B cell (primary cell): ENCODE data around the gene SYNE2. TPM values are rescaled to one million over a fixed set of nuclear protein-coding genes. Genes with fewer than 3 reads are reported as not detected.

Experiments used
- ATAC-seq: fragments of 200-7000 bp; cut with Tn5 transposase; one replicate; pipeline ENCODE4 v1.10.0; 2021; ENCODE audit warnings: low read depth, mild to moderate bottlenecking, moderate number of reproducible peaks, moderate library complexity
- CTCF ChIA-PET: fragments of 350-600 bp; sonication (Branson Sonifier 250); formaldehyde crosslinking; loops from one replicate; lab custom pipeline; 2021; ENCODE audit warnings: antibody characterized with exemption, inconsistent platforms; lab: Charles Lee
- POLR2A ChIA-PET: fragments of 350-600 bp; sonication (Branson Sonifier 250); formaldehyde crosslinking; loops from one replicate; lab custom pipeline; 2021; ENCODE audit warnings: antibody characterized with exemption; lab: Charles Lee
- DNase-seq: peaks from one replicate; pipeline ENCODE4 v3.0.0; 2013
- H2AFZ ChIP-seq: 2 replicates; pipeline ENCODE4 v1.6.1; 2012; ENCODE audit warnings: mild to moderate bottlenecking, low read depth, low read length; ENCODE audit not compliant: insufficient read depth, poor library complexity, severe bottlenecking
- H3K27ac ChIP-seq, 2 donors: 1 replicate in 1 of 2; 2 replicates in 1 of 2; pipeline ENCODE4 v1.5.1; 2012 to 2013; ENCODE audit warnings: low read length in 2 of 2, mild to moderate bottlenecking in 2 of 2, moderate library complexity in 1 of 2
- H3K27me3 ChIP-seq, 4 experiments: fragments of 200-600 bp in 1 of 4; sonication (generic) in 1 of 4; replicated peaks in 1 of 4; 1 replicate in 2 of 4; 2 replicates in 2 of 4; pipeline versions ENCODE4 v1.6.1 to v1.7.0; 2013 to 2016; ENCODE audit warnings: low read length in 3 of 4, mild to moderate bottlenecking in 2 of 4, mixed read lengths in 1 of 4, moderate library complexity in 1 of 4; ENCODE audit not compliant: insufficient read depth in 4 of 4, control insufficient read depth in 3 of 4; ENCODE audit errors: control extremely low read depth in 1 of 4
- H3K36me3 ChIP-seq, 2 experiments: replicated peaks in 1 of 2; 1 replicate in 1 of 2; 2 replicates in 1 of 2; pipeline versions ENCODE4 v1.6.1 to v1.7.1; 2013; ENCODE audit warnings: low read length in 1 of 2; ENCODE audit not compliant: insufficient read depth in 2 of 2, control insufficient read depth in 1 of 2; ENCODE audit errors: control extremely low read depth in 1 of 2, extremely low read depth in 1 of 2
- H3K4me1 ChIP-seq, 2 donors: fragments of 200-600 bp in 1 of 2; sonication (generic) in 1 of 2; 1 replicate in 1 of 2; 2 replicates in 1 of 2; pipeline versions ENCODE4 v1.5.1 to v1.6.1; 2013 to 2017; ENCODE audit warnings: low read length in 2 of 2; ENCODE audit not compliant: control insufficient read depth in 2 of 2, insufficient read depth in 2 of 2
- H3K4me2 ChIP-seq: replicated peaks from 2 replicates; pipeline ENCODE3; 2012; ENCODE audit warnings: mild to moderate bottlenecking, low read depth, low read length; ENCODE audit not compliant: poor library complexity, severe bottlenecking
- H3K4me3 ChIP-seq, 5 experiments: fragments of 200-600 bp in 1 of 5; sonication (generic) in 1 of 5; 1 replicate in 3 of 5; 2 replicates in 2 of 5; pipeline versions ENCODE4 v1.5.1 to v1.7.0; 2011 to 2016; ENCODE audit warnings: low read length in 4 of 5, mild to moderate bottlenecking in 4 of 5, low read depth in 2 of 5, control low read depth in 1 of 5, moderate library complexity in 1 of 5; ENCODE audit not compliant: insufficient read depth in 1 of 5; ENCODE audit errors: control extremely low read depth in 1 of 5, extremely low read depth in 1 of 5
- H3K79me2 ChIP-seq: fragments of 200-600 bp; sonication (generic); one replicate; pipeline ENCODE4 v1.6.0; 2016; ENCODE audit warnings: low read length; ENCODE audit not compliant: control insufficient read depth, insufficient read depth
- H3K9ac ChIP-seq: fragments of 200-600 bp; sonication (generic); 2 replicates; pipeline ENCODE4 v1.6.1; 2017; ENCODE audit warnings: mild to moderate bottlenecking, low read length, moderate library complexity
- H3K9me3 ChIP-seq, 3 donors: one replicate each; pipeline versions ENCODE4 v1.6.1 to v1.7.1; 2013; ENCODE audit warnings: low read length in 2 of 3; ENCODE audit not compliant: control insufficient read depth in 2 of 3, insufficient read depth in 1 of 3; ENCODE audit errors: control extremely low read depth in 1 of 3
- H4K20me1 ChIP-seq: 2 replicates; pipeline ENCODE4 v1.6.0; 2012; ENCODE audit warnings: mild to moderate bottlenecking, low read length; ENCODE audit not compliant: insufficient read depth, control insufficient read depth, poor library complexity, severe bottlenecking
- H3K27ac Mint-ChIP-seq: one replicate; pipeline ENCODE4 v1.8.0; 2021; ENCODE audit warnings: mixed read lengths
- H3K27me3 Mint-ChIP-seq: one replicate; pipeline ENCODE4 v1.8.0; 2021; ENCODE audit warnings: mixed read lengths
- H3K4me1 Mint-ChIP-seq: one replicate; pipeline ENCODE4 v1.8.0; 2021; ENCODE audit warnings: mixed read lengths
- H3K4me3 Mint-ChIP-seq: one replicate; pipeline ENCODE4 v1.8.0; 2021; ENCODE audit warnings: mixed read lengths
- H3K9me3 Mint-ChIP-seq: one replicate; pipeline ENCODE4 v1.8.0; 2022; ENCODE audit warnings: mixed read lengths; ENCODE audit not compliant: insufficient read depth
- CTCF ChIP-seq: fragments of 200-600 bp; IDR thresholded peaks from one replicate; pipeline ENCODE4 v1.8.0; 2022; ENCODE audit warnings: antibody characterized with exemption, mild to moderate bottlenecking
- EZH2 ChIP-seq: IDR thresholded peaks from 2 replicates; pipeline ENCODE4 v1.6.1; 2012; ENCODE audit warnings: borderline replicate concordance, low read depth, mild to moderate bottlenecking, moderate library complexity, low read length; ENCODE audit not compliant: insufficient read depth, poor library complexity, severe bottlenecking
- WGBS: methylation state at CpG from one replicate; pipeline ENCODE4 v1.1.5; 2013; ENCODE audit warnings: missing lambda C conversion rate; ENCODE audit not compliant: insufficient coverage; 5-methylcytosine and 5-hydroxymethylcytosine counted together
- intact Hi-C: fragments of 100-400 bp; cut with micrococcal nuclease; formaldehyde crosslinking; loops from one replicate; pipeline ENCODE4 v1.10.0; 2022
- polyA plus RNA-seq: library from polyadenylated mRNA; depleted of rRNA; stranded (reverse); fragments of >200 nt; gene quantifications from 2 replicates; pipeline ENCODE4 v1.2.3, GENCODE V29; 2012
- total RNA-seq, 2 donors: library from RNA; stranded (reverse); fragments of 120-200 nt in 1 of 2; gene quantifications; 1 replicate in 1 of 2; 2 replicates in 1 of 2; pipeline versions ENCODE4 v1.2.3 to v1.2.4, GENCODE V29; 2013 to 2022

SYNE2 gene
- total and polyA plus RNA-seq, 2 donors (not counting 1 experiment from before 2014, with no cell fraction given): 39.5 to 105 TPM

GRCh38 chr14:64080452-64080851 is 227.6 kb downstream of the SYNE2 start:
- ATAC-seq: no peak
- Histone ChIP-seq H3K79me2 (no peaks in the 10 kb centered on the region), H3K4me3 (no peak overlapping the region), H3K9me3 (no peaks in the 10 kb centered on the region), H3K9ac (no peak overlapping the region), H2AFZ (no peak overlapping the region), H3K4me2 (no peak overlapping the region), H3K27me3 (no peaks in the 10 kb centered on the region), H4K20me1 (no peaks in the 10 kb centered on the region), H3K27ac (no peak overlapping the region), H3K36me3 (peaks cover 6 to 14% of the 10 kb centered on the region in 2 experiments), H3K4me1 (no peaks in the 10 kb centered on the region)
- WGBS: 91% methylated on average over 1 of the region's 2 CpGs
- Mint-ChIP-seq H3K27ac (peak overlapping the region; percentile 22), H3K4me3 (no peak overlapping the region), H3K9me3 (no peaks in the 10 kb centered on the region), H3K27me3 (no peaks in the 10 kb centered on the region), H3K4me1 (no peaks in the 10 kb centered on the region)
- TF ChIP-seq CTCF (no peak), EZH2 (no peak)
- POLR2A ChIA-PET: no interaction called here
- DNase-seq: no peak
- CTCF ChIA-PET: no interaction called here
- intact Hi-C loops: no loop called here

- H3K36me3 ChIP-seq: peaks cover 6 to 14% of the 10 kb centered on the region in 2 experiments
- no peaks in the 10 kb centered on the region for H3K4me1 ChIP-seq
- no peak for ATAC-seq
- no peak overlapping the region for H3K4me2 ChIP-seq
- WGBS: no CpG with 5 or more reads among the region's 3 CpGs
- no peak overlapping the region for H3K4me3 ChIP-seq
- no peaks in the 10 kb centered on the region for H3K79me2 ChIP-seq
- Mint-ChIP-seq H3K27ac (no peak overlapping the region), H3K4me3 (no peak overlapping the region), H3K9me3 (no peaks in the 10 kb centered on the region), H3K4me1 (no peaks in the 10 kb centered on the region), H3K27me3 (no peaks in the 10 kb centered on the region)
- H4K20me1 ChIP-seq: no peaks in the 10 kb centered on the region
- intact Hi-C loops: no loop called here
- no peak for DNase-seq
- H3K9me3 ChIP-seq: no peaks in the 10 kb centered on the region
- no peaks in the 10 kb centered on the region for H3K27me3 ChIP-seq
- no peak overlapping the region for H3K27ac ChIP-seq
- ChIA-PET POLR2A (no interaction called here), CTCF (no interaction called here)
- no peak overlapping the region for H3K9ac ChIP-seq
- no peak for TF ChIP-seq CTCF
- TF ChIP-seq EZH2: no peak
- H2AFZ ChIP-seq: no peak overlapping the region
These were observed 228.5 kb downstream of the SYNE2 start for GRCh38 chr14:64081174-64081746.
